Measurements from ENCODE around the gene SH3PXD2A. TPM values are rescaled to one million over a fixed set of nuclear protein-coding genes. Genes with fewer than 3 reads are reported as not detected.

SH3PXD2A gene
- total and polyA plus RNA-seq, 10 of the 15 experiments (the other 5 are each of a cell fraction or from before 2014, with no cell fraction given), result 0.63 to 14.0 (median 4.4) TPM

GRCh38 chr10:103776878-103777591 lies 78.3 kb downstream of the SH3PXD2A start:
- no peak overlapping the region for H3K9ac ChIP-seq (ENCODE audit: control insufficient read depth, insufficient read depth, low read length)
- ChIA-PET CTCF (interaction anchor here (0.6 kb wide), 1 partner anchor 137 kb away, joined by 3 read pairs; no protein-coding TSS in a partner anchor), POLR2A (no interaction called here), SMC1A (ENCODE audit: uncharacterized antibody, unreplicated experiment) (interaction anchor here (1.0 to 1.1 kb wide), 2 partner anchors 10 to 24 kb away, joined by 3 read pairs; no protein-coding TSS in a partner anchor), RAD21 (ENCODE audit: unreplicated experiment) (interaction anchor here (0.9 to 1.3 kb wide), 2 partner anchors 19 to 345 kb away, joined by 3 read pairs; partner anchors contain the start of gene SFR1)
- ATAC-seq (peak; percentile 35), DNase-seq (ENCODE audit: low read depth, low spot score) (no peak), FAIRE-seq (no peak)
- intact Hi-C loops (cut with micrococcal nuclease; ENCODE audit: unreplicated experiment) (no loop called here), in situ Hi-C loops (cut with MboI) (no loop called here)
- no TSS peak for BruUV-seq (replicated peaks)
- H4K20me1 ChIP-seq (ENCODE audit: control insufficient read depth, insufficient read depth), result no peaks in the 10 kb centered on the region
- peaks cover 7% of the 10 kb centered on the region for H3K4me1 ChIP-seq (ENCODE audit: control insufficient read depth, insufficient read depth, low read length)
- H3K27ac ChIP-seq (ENCODE audit: control insufficient read depth, insufficient read depth), result no peak overlapping the region
- no peaks in the 10 kb centered on the region for H3K36me3 ChIP-seq (ENCODE audit: control insufficient read depth in 2 of 2, insufficient read depth in 2 of 2, low read length in 1 of 2)
- H3K4me3 ChIP-seq, result no peak overlapping the region
- 10% methylated on average over 12 of the region's 12 CpGs for WGBS (ENCODE audit: insufficient coverage, insufficient replicate concordance, low lambda C conversion rate, missing lambda C conversion rate)
- H2AFZ ChIP-seq (ENCODE audit: control insufficient read depth, low read depth, low read length), result peak overlapping the region; percentile 19; the same call in 1 of the 2 replicates
- H3K9me3 ChIP-seq (replicated peaks; ENCODE audit: control insufficient read depth, insufficient read depth, low read length), result no peaks in the 10 kb centered on the region; the same call in 2 of the 3 replicates
- peak overlapping the region; percentile 28; the same call in 1 of the 2 replicates for H3K4me2 ChIP-seq (ENCODE audit: control insufficient read depth, insufficient read depth)
- H3K79me2 ChIP-seq (ENCODE audit: control insufficient read depth, insufficient read depth, low read length), result no peaks in the 10 kb centered on the region
- peaks cover 0 to 2% of the 10 kb centered on the region in 2 experiments; a peak in 1 of 4 replicates for H3K27me3 ChIP-seq (replicated peaks in 1 of 2; ENCODE audit: control insufficient read depth in 2 of 2, insufficient read depth in 2 of 2, low read length in 1 of 2)
- TF ChIP-seq CHD2 (IDR thresholded peaks at IDR 0.05; ENCODE audit: borderline replicate concordance, low read depth, low read length) (no peak), EP300 (IDR thresholded peaks at IDR 0.05; ENCODE audit: borderline replicate concordance in 1 of 2, control insufficient read depth in 1 of 2, low read depth in 2 of 2, low read length in 2 of 2) (0 out of 4 replicates have a peak, but pooled peaks of 1 of the 2 experiments have one; percentile 15), IKZF2 (IDR thresholded peaks at IDR 0.05) (peak; percentile 76 to 82), IRF5 (IDR thresholded peaks at IDR 0.05; ENCODE audit: borderline replicate concordance) (no peak), RELA (IDR thresholded peaks at IDR 0.05; ENCODE audit: borderline replicate concordance, partially characterized antibody) (peak; percentile 57), MTA2 (IDR thresholded peaks at IDR 0.05; ENCODE audit: low read depth) (peak; percentile 53; the same call in 1 of the 2 replicates), REST (IDR thresholded peaks at IDR 0.05; ENCODE audit: low read depth, low read length) (no peak), ZBTB11 (CRISPR knock-in tag; IDR thresholded peaks at IDR 0.05) (no peak), ZSCAN29 (IDR thresholded peaks at IDR 0.05) (no peak), NBN (IDR thresholded peaks at IDR 0.05) (peak; percentile 42; the same call in 1 of the 2 replicates)

Measured in GM12878 (cell line).